Keratinocyte (primary cell): ENCODE results near the gene CLOCK. TPM values are rescaled to one million over a fixed set of nuclear protein-coding genes. Genes with fewer than 3 reads are reported as not detected.

Experiments used
- DNase-seq: peaks from one replicate; pipeline ENCODE4 v3.0.0-alpha.2; 2011; ENCODE audit warnings: low read depth, missing footprints, low spot score
- FAIRE-seq: peaks from 2 replicates; lab custom pipeline; 2011; peaks lifted over from hg19 to GRCh38; lab: Jason Lieb, UNC
- H2AFZ ChIP-seq: 2 replicates; pipeline ENCODE4 v1.6.0; 2012; ENCODE audit warnings: low read length, control low read depth, inconsistent platforms; ENCODE audit not compliant: control insufficient read depth
- H3K27ac ChIP-seq: 2 replicates; pipeline ENCODE4 v1.5.1; 2011; ENCODE audit warnings: low read length; ENCODE audit not compliant: control insufficient read depth, insufficient read depth
- H3K27me3 ChIP-seq: 3 replicates; pipeline ENCODE4 v1.6.0; 2011; ENCODE audit warnings: low read length; ENCODE audit not compliant: control insufficient read depth, insufficient read depth; ENCODE audit errors: extremely low read depth
- H3K36me3 ChIP-seq, 2 experiments: 2 replicates in 1 of 2; 3 replicates in 1 of 2; pipeline ENCODE4 v1.5.1; 2011; ENCODE audit warnings: low read length in 2 of 2, mild to moderate bottlenecking in 1 of 2; ENCODE audit not compliant: control insufficient read depth in 2 of 2, insufficient read depth in 2 of 2; ENCODE audit errors: extremely low read depth in 1 of 2
- H3K4me1 ChIP-seq: 3 replicates; pipeline ENCODE4 v1.5.1; 2011; ENCODE audit warnings: low read length; ENCODE audit not compliant: control insufficient read depth, insufficient read depth; ENCODE audit errors: extremely low read depth
- H3K4me2 ChIP-seq: 3 replicates; pipeline ENCODE4 v1.6.0; 2011; ENCODE audit warnings: low read depth, low read length; ENCODE audit not compliant: control insufficient read depth, insufficient read depth; ENCODE audit errors: extremely low read depth
- H3K4me3 ChIP-seq, 3 experiments: fragments of 200-600 bp in 1 of 3; sonication (generic) in 1 of 3; 2 replicates in 2 of 3; 3 replicates in 1 of 3; pipeline ENCODE4 v1.5.1; 2011 to 2016; ENCODE audit warnings: low read length in 3 of 3, mild to moderate bottlenecking in 3 of 3, control low read depth in 2 of 3, inconsistent platforms in 1 of 3, low read depth in 1 of 3, mixed read lengths in 1 of 3, mixed run types in 1 of 3, moderate library complexity in 1 of 3; ENCODE audit not compliant: control insufficient read depth in 2 of 3, insufficient read depth in 2 of 3; ENCODE audit errors: extremely low read depth in 1 of 3
- H3K79me2 ChIP-seq: 2 replicates; pipeline ENCODE4 v1.6.0; 2012; ENCODE audit warnings: low read length; ENCODE audit not compliant: control insufficient read depth, insufficient read depth
- H3K9ac ChIP-seq: 3 replicates; pipeline ENCODE4 v1.6.0; 2011; ENCODE audit warnings: low read length; ENCODE audit not compliant: control insufficient read depth, insufficient read depth; ENCODE audit errors: extremely low read depth
- H3K9me1 ChIP-seq: 3 replicates; pipeline ENCODE4 v1.6.0; 2011; ENCODE audit warnings: low read length; ENCODE audit not compliant: control insufficient read depth, insufficient read depth; ENCODE audit errors: extremely low read depth
- H3K9me3 ChIP-seq: 2 replicates; pipeline ENCODE4 v1.5.1; 2012; ENCODE audit warnings: low read depth, low read length; ENCODE audit not compliant: control insufficient read depth
- H4K20me1 ChIP-seq: 3 replicates; pipeline ENCODE4 v1.6.0; 2011; ENCODE audit warnings: low read length; ENCODE audit not compliant: control insufficient read depth, insufficient read depth; ENCODE audit errors: extremely low read depth
- CTCF ChIP-seq, 3 experiments: IDR thresholded peaks in 1 of 3; conservative IDR thresholded peaks in 1 of 3; optimal IDR thresholded peaks in 1 of 3; 2 replicates in 2 of 3; 3 replicates in 1 of 3; pipeline versions ENCODE3 to v1.5.1; 2011; ENCODE audit warnings: low read length in 3 of 3, mild to moderate bottlenecking in 3 of 3, moderate library complexity in 2 of 3, control low read depth in 1 of 3, inconsistent platforms in 1 of 3; ENCODE audit not compliant: insufficient read depth in 2 of 3; ENCODE audit errors: extremely low read depth in 1 of 3
- EZH2 ChIP-seq: IDR thresholded peaks from one replicate; pipeline ENCODE4 v1.6.1; 2012; ENCODE audit warnings: inconsistent platforms, mild to moderate bottlenecking, low read length, moderate library complexity
- dilution Hi-C: fragments of 300-500 bp; cut with MboI; formaldehyde crosslinking; loops from one replicate; pipeline ENCODE4 v1.7.0; 2020; ENCODE audit warnings: low sequenced_read_pairs; ENCODE audit not compliant: extremely low pct_ligation_motif_present
- polyA plus RNA-seq, 5 experiments: library from polyadenylated mRNA; depleted of rRNA in 3 of 5; stranded (reverse) in 3 of 5; stranded (forward) in 1 of 5; unstranded in 1 of 5; fragments of >200 nt; gene quantifications; 1 replicate in 1 of 5; 2 replicates in 3 of 5; 3 replicates in 1 of 5; pipeline versions ENCODE4 v1.2.1 to v1.2.3, GENCODE V29; 2011 to 2012; ENCODE audit warnings: missing spikeins in 2 of 5, low read depth in 1 of 5, low replicate concordance in 1 of 5

The CLOCK gene
- polyA plus RNA-seq, 1 donor (not counting 4 experiments of a cell fraction or from before 2014, with no cell fraction given), result 27.1 TPM

- no peaks in the 10 kb centered on the region for H3K9me1 ChIP-seq
These were observed 104.2 kb downstream of the CLOCK start for GRCh38 chr4:55442541-55442940.

GRCh38 chr4:55440786-55441185 is 105.9 kb downstream of the CLOCK start:
- no peak for FAIRE-seq
- dilution Hi-C loops, result no loop called here
- no peaks in the 10 kb centered on the region for H3K9me1 ChIP-seq
- no peaks in the 10 kb centered on the region for H4K20me1 ChIP-seq
- no peaks in the 10 kb centered on the region for H3K9me3 ChIP-seq
- no peaks in the 10 kb centered on the region for H3K4me1 ChIP-seq
- peaks cover 8 to 10% of the 10 kb centered on the region in 2 experiments for H3K36me3 ChIP-seq
- H3K9ac ChIP-seq, result no peak overlapping the region
- H2AFZ ChIP-seq, result no peak overlapping the region
- H3K79me2 ChIP-seq, result no peaks in the 10 kb centered on the region
- H3K27me3 ChIP-seq, result no peaks in the 10 kb centered on the region
- no peak overlapping the region for H3K4me3 ChIP-seq
- no peak for DNase-seq
- H3K4me2 ChIP-seq, result no peak overlapping the region
- no peak overlapping the region for H3K27ac ChIP-seq
- TF ChIP-seq CTCF (optimal IDR thresholded peaks at IDR 0.05 in 1 of 3, IDR thresholded peaks at IDR 0.05 in 1 of 3, conservative IDR thresholded peaks at IDR 0.05 in 1 of 3; ENCODE audit: extremely low read depth in 1 of 3, insufficient read depth in 2 of 3, low read length in 3 of 3) (no peak), EZH2 (no peak)

More at GRCh38 chr4:55442541-55442940, 104.2 kb downstream of the CLOCK start:
- Histone ChIP-seq H3K27me3 (no peaks in the 10 kb centered on the region), H2AFZ (no peak overlapping the region), H3K4me1 (peaks cover 3% of the 10 kb centered on the region), H3K9ac (no peak overlapping the region), H3K9me3 (no peaks in the 10 kb centered on the region), H4K20me1 (no peaks in the 10 kb centered on the region), H3K27ac (no peak overlapping the region), H3K4me2 (no peak overlapping the region), H3K36me3 (peaks cover 0 to 5% of the 10 kb centered on the region in 2 experiments), H3K79me2 (no peaks in the 10 kb centered on the region), H3K4me3 (no peak overlapping the region)
- no peak for FAIRE-seq
- no peak for DNase-seq
- dilution Hi-C loops, result no loop called here
- no peak for TF ChIP-seq EZH2
- no peak for TF ChIP-seq CTCF (optimal IDR thresholded peaks at IDR 0.05 in 1 of 3, IDR thresholded peaks at IDR 0.05 in 1 of 3, conservative IDR thresholded peaks at IDR 0.05 in 1 of 3; ENCODE audit: extremely low read depth in 1 of 3, insufficient read depth in 2 of 3, low read length in 3 of 3)
